GM18858 (cell line): ENCODE measurements around the gene PDE1A.

Source experiments
- ATAC-seq: cut with Tn5 transposase; IDR thresholded peaks from one replicate; pipeline ENCODE4 v1.9.1; 2021; ENCODE audit not compliant: unreplicated experiment

Gene PDE1A

DNA sequence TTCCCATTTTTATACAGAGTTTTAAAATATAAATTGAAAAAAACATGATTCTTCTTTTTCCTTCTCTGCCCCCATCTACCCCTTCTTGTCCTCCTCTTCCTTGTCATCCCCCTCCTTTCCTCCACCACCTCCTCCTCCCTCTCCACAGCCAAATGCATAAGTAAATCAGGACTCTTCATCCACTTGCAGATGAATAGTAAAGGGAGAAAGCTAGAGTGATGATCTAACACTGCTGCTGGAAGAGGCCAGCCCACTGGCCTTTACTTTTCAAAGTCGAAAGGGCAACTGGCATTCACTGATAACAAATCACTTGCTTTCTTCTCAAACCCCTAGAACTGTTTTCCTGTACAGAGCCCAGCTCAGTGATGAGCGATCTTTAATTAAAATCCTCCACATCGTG lies 205.8 kb downstream of the PDE1A start:
- no peak for ATAC-seq

DNA sequence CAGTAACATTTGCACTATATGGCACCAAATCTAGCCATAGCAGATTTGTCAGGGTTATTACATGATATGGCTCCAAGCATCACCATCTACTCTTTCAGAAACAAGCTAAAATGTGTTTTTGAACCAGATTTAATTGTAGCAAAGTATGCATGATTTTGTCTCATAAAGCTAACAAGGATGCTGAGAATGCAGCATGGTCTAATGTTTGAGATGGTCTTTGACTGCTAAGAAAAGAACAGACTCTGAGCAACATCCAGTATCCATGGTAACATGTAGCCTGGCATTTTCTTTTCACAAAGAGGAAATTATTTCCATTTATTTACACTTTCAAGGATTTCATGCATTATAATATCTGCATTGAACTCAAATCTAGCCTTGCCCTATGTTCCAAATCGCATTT lies 206.5 kb downstream of the PDE1A start:
- ATAC-seq = no peak

DNA sequence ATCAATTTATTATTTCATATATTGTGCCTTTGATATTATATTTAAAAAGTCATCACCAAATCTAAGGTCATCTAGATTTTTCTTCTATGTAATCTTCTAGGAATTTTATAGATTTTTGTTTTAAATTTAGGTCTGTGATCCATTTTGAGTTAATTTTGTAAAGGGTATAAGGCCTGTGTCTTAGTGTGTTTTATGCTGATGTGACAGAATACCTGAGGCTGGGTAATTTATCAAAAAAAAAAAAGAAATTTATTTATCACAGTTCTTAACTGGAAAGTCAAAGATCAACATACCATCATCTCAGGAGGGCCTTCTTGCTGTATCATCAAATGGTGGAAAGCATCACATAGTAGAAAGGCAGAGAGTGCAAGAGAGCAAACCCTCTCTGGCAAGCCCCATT lies 216.2 kb downstream of the PDE1A start:
- ATAC-seq = no peak

DNA sequence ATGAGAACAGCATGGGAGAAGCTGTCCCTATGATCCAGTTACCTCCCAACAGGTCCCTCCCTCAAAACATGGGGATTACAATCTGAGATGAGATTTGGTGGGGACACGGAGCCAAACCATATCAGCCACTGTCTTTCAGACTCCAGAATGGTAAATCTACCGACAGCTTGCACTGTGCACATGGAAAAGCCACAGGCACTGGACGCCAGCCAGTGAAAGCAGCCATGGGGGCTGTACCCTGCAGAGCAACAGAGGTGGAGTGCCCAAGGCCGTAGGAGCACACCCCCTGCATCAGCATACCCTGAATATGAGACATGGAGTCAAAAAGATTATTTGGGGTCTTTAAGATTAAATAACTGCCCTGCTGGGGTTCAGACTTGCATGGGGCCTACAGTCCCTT lies 218.4 kb downstream of the PDE1A start:
- ATAC-seq = no peak

DNA sequence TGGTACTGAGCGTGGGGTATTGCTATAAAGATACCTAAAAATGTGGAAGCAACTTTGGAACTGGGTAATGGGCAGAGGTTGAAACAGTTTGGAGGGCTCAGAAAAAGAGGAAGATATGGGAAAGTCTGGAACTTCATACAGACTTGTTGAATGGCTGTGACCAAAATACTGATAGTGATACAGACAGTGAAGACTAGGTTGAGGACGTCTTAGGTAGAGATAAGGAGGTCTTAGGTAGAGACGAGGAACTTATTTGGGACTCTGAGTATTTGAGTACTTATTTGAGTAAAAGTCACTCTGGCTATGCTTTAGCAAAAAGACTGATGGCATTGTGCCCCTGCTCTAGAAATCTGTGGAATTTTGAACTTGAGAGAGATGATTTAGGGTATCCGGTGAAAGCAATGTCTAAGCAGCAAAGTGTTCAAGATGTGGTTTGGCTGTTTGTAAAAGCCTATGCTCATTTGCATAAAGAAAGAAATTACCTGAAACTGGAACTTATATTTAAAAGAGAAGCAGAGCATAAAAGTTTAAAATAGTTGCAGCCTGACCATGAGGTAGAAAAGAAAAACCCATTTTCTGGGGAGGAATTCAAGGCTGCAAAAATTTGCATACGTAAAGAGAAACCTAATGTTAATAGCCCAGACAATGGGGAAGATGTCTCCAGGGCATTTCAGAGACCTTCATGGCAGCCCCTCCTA lies 219.6 kb downstream of the PDE1A start:
- peak; percentile 49 for ATAC-seq

DNA sequence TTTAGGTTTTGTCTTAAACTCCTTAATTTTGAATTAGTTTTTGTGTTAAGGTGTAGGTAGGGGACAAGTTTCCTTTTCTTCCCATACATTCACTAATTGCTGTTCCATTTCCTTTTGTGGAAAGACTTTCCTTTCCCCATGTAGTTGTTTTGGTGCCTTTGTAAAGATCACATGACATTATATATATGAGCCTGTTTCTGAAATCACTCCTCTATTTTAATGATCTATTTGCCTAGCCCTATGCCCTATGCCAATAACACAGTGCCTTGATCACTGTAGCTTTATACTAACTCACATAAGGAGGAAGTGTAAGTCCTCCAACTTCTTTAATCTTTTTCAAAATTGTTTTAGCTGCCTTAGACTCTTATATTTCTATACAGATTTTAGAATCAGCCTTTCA lies 229.3 kb downstream of the PDE1A start:
- ATAC-seq = no peak

DNA sequence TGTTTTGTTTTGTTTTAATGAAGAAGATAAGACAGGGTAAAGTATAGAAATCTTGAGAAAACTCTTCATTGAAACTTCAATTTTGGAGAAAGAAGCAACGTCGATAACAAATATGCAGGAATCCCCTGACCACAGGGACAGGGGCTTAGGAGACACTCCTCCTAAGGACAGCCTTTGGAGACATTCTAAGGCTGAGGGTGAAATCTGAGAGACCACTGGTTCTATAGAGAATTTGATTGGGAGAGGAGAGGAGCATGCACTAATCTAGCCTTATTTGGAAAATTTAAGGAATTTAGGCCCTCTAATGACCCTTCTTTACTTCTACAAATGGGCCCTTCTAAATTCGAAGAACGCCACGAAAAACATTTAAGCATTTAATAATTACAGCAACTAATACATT lies 233.5 kb downstream of the PDE1A start:
- no peak for ATAC-seq

DNA sequence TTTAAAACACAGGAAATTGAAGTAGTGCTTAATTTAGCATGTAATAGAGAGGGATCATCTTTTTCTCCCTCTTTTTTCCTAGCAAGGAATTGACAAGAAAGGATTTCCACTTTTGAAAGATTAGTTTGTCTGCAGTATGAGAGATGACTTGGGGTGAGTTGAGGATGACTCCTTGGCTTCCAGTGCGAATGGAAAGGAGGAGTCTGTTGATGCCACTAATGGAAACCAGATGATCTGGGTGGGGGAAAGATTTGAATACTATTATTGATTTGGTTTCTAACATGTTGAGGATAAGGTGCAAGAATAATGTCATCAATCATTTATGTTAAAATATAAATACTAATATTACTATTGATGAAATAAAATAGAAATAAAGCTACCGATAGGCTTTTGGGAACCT lies 235.8 kb downstream of the PDE1A start:
- ATAC-seq = no peak

DNA sequence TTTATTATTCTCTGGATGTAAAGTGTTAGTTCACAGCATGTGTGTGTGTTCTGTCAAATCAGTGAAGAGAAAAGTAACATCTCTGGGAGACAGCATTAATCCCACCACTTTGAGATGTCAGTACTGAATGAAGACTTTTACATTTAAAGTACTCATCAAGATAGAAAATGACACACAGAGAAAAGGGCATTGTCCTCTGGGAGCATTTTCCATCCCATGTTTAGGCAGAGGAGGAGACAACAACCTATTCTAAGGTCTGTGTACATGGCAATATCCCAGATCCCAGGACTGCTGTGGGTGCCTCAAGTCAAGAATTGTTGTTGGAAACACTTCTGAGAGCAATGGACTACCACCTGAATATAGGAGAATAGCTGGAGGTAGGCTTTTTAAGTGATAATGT lies 239.7 kb downstream of the PDE1A start:
- ATAC-seq = no peak

DNA sequence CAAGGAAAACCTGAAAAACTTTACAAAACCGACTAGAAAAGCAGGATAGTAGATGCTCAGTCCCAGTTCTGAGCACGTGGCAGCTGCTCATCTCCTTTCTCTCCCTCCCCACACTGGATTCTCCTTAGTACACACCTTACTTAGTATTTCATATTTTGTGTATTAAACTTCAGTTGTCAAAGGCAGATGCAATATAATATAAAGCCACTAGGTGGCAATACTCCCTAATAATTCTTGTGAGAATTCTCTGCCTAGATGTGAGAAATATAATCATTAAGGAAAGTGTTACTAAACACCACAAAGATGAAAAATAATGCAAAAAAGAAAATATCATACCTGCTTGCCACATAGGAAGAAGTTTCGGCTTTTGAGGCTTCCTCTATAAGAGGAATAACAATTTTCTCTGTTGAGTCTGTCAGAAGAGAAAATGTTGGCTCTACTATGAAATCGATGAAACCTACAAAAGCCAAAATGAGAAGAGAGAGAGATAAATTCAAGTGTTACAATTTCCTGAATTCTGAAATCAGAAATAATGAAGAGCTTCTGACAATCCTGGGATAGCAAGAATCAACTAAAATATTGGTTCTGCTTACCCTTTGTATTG lies 240.6 kb downstream of the PDE1A start:
- peak; percentile 76 for ATAC-seq

DNA sequence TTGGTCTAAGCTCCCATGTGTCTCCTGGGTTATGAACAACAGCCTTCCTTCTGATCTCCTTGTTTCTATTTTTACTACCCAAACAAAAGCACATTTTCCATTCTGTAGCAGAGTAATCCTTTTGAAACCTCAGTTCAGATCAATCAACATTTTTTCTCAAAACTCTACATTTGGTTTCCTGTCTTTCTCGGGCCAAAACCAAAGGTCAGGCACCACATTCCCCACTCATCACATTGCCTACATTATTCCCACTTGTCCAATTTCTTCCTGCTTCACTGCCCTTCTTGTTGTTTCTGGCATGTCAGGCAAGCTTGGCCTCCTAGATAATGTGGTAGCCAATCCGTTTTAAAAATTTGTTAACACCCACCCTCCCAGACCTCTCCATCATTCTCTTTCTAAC lies 244.4 kb downstream of the PDE1A start:
- no peak for ATAC-seq

DNA sequence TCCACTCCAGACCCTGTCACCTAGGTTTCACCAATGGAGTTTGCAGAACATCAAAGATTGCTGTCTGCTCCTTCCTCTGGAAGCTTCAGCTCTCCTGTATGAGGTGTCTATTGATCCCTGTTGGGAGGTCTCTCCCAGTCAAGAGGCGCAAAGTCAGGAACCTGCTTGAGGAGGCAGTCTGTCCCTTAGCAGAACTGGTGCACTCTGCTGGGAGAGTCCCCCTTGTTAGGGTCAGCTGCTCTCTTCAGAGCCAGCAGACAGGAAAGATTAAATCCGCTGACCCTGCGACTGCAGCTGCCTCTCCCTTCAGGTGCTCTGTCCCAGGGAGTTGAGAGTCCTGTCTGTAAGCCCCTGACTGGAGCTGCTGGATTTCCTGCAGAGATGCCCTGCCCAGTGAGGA lies 245.5 kb downstream of the PDE1A start:
- ATAC-seq = no peak

DNA sequence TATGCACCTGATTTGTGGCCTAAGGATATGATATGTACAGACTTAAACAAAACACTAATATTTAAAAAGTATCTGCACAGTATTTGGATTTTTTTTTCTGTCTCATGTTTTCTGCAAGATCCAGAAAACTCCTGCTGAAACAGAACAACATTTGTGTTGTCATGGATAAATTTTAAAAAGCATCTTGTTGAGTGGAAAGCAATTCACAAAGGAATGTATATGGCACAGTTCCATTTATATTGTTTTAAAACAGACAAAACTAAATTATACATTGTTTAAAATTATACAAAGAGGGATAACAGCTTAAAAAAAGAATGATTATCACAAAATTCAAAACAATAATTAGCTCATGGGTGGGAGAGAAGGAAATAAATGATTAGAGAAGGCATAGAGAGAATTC lies 247.7 kb downstream of the PDE1A start:
- no peak for ATAC-seq

DNA sequence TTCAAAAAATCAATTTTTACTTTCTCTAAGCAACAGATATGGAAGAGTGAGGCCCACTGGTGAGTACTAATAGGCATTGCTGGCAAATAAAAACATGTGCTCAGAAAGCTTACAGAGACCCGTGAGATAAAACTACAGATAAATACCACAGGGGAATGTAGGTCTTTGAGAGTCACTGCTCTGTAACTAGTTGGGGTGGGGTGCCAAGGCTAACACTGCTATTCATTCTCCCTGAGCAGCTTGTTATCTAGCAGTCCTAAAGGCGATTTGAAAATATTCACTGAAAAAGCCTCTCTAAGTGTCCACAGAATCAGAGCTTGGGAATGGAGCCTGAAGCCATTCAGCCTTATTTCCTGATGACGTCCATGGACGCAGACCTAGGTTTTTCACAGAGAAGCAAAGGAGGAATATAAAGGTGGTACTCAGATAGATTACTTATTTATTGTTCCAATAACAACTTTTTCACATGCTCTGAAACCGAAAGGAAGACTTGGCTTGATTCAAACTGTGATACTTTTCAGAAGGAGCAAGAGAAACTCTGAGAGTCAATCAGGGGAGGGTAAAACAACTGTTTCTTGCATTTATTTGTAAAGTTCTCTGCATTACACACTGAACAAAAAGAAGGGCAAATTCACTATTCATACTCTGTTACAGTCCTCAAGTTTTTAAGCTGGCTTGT lies 252.8 kb downstream of the PDE1A start:
- no peak for ATAC-seq

DNA sequence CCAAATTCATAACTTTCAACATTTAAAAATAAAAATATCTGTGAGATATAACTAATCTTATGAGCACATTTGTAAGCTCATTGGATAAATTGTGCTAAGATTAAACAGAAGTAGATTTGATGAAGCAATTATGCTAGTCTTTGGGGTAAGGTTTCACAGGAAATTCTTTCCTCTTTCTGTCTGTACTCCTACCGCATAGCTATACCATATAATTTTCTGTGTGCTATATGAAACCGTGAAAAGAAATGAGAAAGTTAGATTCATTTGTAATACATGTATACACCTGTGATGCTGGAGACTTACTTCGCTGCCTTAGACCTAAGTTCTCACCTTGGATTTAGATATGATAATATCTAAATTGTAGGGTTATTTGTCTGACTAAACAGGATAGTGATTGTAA lies 256.5 kb downstream of the PDE1A start:
- no peak for ATAC-seq

DNA sequence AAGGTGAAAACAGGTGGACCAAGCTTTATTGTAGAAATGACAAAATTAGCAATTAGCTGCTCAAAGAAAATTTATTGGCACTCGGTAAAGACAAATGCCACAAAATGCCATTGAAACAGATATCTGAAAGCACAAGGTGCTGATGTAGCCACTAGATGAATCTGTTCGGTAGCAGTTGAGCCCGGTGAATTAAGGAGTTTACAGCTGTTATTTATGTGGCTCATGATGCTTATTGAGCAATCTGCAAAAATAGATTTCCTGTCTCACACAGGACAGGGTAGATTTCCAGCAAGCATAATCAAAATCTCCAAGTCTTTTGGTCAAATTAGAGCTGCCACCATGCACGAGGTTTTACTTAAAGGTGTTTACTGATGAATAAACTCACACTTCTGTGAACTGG lies 259.0 kb downstream of the PDE1A start:
- ATAC-seq = no peak

DNA sequence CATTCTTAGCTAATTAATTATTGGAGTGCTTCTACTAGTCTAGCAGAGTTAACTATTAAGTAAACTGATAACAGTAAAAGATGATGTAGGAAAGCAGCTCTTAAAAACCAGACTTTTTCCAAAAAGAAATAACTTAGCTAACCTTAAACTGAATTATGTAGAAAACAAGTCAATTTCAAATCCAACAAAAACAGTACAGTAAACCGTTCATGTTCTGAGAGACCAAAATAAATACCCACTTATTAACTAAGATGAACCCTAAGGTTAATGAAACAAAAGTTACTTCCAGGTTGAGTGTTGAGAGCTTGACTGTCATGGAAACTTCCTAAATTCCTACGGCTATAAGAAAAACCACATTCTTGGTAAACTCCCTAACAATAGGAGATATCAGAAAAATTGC lies 260.0 kb downstream of the PDE1A start:
- no peak for ATAC-seq

DNA sequence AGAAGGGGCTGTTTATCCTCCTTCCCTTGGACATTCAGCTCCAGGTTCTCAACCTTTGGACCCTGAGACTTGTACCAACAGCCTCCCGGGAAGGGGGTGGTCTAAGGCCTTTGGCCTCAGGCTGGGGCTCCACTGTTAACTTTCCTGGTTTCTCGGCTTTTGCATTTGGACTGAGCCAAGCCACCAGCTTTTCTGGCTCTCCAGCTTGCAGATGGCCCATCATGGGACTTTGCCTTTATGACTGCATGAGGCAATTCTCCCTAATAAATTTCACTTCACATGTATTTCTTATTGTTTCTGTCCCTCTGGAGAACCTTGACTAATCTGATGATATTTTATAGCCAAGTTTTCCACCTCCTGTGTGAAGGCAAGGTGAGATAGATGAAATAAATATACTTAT lies 260.4 kb downstream of the PDE1A start:
- no peak for ATAC-seq

DNA sequence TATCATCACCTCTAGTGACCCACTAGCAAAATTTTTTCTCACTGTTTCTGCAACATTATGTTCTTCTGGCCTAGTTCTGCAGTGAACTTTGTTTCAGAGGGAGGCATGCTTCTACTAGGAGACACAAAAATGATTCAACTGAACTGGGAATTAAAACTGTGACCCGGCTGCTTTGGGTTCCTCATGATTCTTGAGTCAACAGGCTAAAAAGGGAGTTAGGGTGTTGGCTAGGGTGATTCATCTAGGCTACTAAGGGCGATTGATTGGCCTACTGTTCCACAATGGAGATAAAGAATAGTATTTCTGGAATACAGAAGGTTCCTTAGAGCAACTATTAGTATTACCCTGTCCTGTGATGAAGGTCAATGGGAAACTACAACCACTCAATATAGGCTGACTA lies 261.6 kb downstream of the PDE1A start:
- ATAC-seq = no peak

DNA sequence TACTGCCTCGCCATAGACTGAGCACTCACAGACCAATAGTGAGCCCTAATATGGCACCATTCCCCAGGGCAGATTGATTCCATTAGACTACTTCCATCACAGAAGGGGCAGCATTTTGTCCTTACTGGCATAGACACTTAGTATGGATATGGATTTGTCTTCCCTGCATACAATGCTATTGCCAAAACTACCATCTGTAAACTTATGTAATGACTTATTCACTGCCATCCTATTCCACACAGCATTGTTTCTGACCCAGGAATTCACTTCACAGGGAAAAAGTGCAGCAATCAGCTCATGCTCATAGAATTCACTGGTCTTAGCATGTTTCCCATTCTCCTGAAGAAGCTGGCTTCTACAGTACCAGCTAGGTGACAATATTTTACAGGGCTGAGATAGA lies 262.1 kb downstream of the PDE1A start:
- no peak for ATAC-seq

DNA sequence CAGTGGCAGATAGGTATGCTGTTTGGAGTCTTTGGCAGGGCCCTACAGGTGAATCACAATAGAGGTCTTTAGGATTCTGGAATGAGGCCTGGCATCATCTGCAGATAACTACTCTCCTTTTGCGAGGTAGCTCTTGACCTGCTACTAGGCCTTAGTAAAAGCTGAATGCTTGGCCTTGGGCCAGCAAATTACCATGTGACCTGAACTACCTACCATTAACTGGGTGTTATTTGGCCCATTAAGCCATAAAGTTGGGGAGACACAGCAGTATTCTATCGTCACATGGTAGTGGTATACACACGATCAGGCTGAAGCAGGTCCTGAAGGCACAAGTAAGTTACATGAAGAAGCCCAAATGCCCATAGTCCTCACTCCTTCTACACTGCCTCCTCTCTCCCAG lies 263.0 kb downstream of the PDE1A start:
- ATAC-seq = no peak

DNA sequence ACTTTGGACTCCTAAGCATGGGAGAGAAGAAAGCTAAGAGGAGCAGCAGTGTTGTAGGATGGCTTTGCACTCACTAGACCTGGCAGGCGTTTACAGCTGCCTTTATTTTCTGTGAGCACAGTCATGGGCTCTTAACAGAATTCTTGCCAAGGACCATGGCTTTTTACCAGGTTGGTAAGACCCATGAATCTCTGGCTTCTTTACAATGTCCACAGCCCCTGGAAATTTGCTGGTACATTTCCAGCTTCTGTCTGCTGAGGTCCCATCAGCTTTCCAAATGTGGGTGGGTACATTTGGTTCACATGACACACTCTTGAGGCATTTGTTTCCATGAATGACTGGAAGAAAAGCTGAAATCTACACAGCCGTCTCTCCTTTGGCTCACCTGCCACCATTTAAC lies 278.5 kb downstream of the PDE1A start:
- ATAC-seq = no peak

DNA sequence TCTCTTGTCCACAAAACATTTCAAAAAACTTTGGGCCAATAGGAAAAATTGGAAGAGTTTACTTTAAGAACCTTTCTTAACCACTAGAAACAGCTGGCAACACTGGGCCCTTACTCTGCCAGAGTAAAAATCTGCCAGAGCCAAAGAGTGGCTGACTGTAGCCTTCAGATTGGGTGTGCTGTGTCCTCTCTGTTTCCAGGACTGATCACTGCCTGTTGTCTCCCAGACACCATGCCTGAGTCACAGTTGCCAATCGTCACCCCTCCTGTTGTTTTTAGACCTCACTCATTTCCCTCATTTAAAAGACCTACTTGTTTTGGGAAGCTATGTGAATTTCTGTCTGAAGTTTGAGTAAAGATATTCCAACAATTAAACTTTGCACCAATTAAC lies 282.1 kb downstream of the PDE1A start:
- no peak for ATAC-seq
